Ascending aorta (tissue), 2 donors: Measurements from ENCODE around the gene ZGRF1. TPM values are rescaled to one million over a fixed set of nuclear protein-coding genes. Genes with fewer than 3 reads are reported as not detected.
A peak's percentile ranks its signal among the peaks of the same experiment; 100 is the strongest.

Experiments used
- DNase-seq, 2 donors: peaks; one replicate each; pipeline ENCODE4 v3.0.0-alpha.2; 2019; ENCODE audit warnings: low spot score in 2 of 2
- H3K27ac ChIP-seq, 2 donors: fragments of 200-600 bp; sonication (generic); one replicate each; pipeline ENCODE4 v1.5.1; 2016 to 2017; ENCODE audit warnings: mild to moderate bottlenecking in 1 of 2
- H3K27me3 ChIP-seq: fragments of 200-600 bp; sonication (generic); one replicate; pipeline ENCODE4 v1.5.1; 2017
- H3K36me3 ChIP-seq, 2 donors: fragments of 200-600 bp; sonication (generic); one replicate each; pipeline ENCODE4 v1.5.1; 2016
- H3K4me1 ChIP-seq, 2 donors: fragments of 200-600 bp; sonication (generic); one replicate each; pipeline ENCODE4 v1.5.1; 2016 to 2017; ENCODE audit warnings: mild to moderate bottlenecking in 1 of 2
- H3K4me3 ChIP-seq, 2 donors: fragments of 200-600 bp; sonication (generic); one replicate each; pipeline ENCODE4 v1.5.1; 2016 to 2017; ENCODE audit warnings: mild to moderate bottlenecking in 1 of 2
- H3K9me3 ChIP-seq, 2 donors: fragments of 200-600 bp; sonication (generic); one replicate each; pipeline ENCODE4 v1.5.1; 2016
- CTCF ChIP-seq, 3 experiments: fragments of 200-600 bp in 2 of 3; fragments of 450-650 bp in 1 of 3; sonication (generic) in 2 of 3; IDR thresholded peaks; one replicate each; pipeline ENCODE4 v1.5.1; 2016 to 2019; ENCODE audit warnings: antibody characterized with exemption in 3 of 3, mild to moderate bottlenecking in 1 of 3, moderate library complexity in 1 of 3
- intact Hi-C: fragments of 100-400 bp; cut with DNase I; formaldehyde crosslinking; loops from one replicate; pipeline ENCODE4 v1.15.1; 2023
- total RNA-seq: library from RNA; depleted of rRNA; stranded (reverse); fragments of >200 nt; gene quantifications from one replicate; pipeline ENCODE4 v1.1.0, GENCODE V29; 2016

ZGRF1 gene
- total RNA-seq, 1 donor from 2014 or later, result 0.11 TPM

- no peaks in the 10 kb centered on the region for H3K36me3 ChIP-seq
- peaks cover 60% of the 10 kb centered on the region for H3K27me3 ChIP-seq
- TF ChIP-seq CTCF (IDR thresholded peaks at IDR 0.05), result no peak
- no peak overlapping the region for H3K4me3 ChIP-seq
- no peak for DNase-seq
- H3K27ac ChIP-seq, result no peak overlapping the region
- peaks cover 5 to 12% of the 10 kb centered on the region in 2 donors for H3K4me1 ChIP-seq
- no peaks in the 10 kb centered on the region for H3K9me3 ChIP-seq
- intact Hi-C loops, result loop anchor here (5.0 to 10.0 kb wide), 2 partner anchors 195 to 288 kb away; partner anchors contain the start of gene AP1AR
Observed at GRCh38 chr4:112519689-112520597, 116.8 kb downstream of the ZGRF1 start.

- no peak overlapping the region for H3K4me3 ChIP-seq
- no peak for DNase-seq
- TF ChIP-seq CTCF (IDR thresholded peaks at IDR 0.05), result no peak
- H3K4me1 ChIP-seq, result peaks cover 5 to 16% of the 10 kb centered on the region in 2 donors
- intact Hi-C loops, result loop anchor here (5.0 kb wide), 1 partner anchor 286 kb away; the partner anchor contains the start of gene AP1AR
- H3K27me3 ChIP-seq, result peaks cover 66% of the 10 kb centered on the region
- no peak overlapping the region for H3K27ac ChIP-seq
- no peaks in the 10 kb centered on the region for H3K36me3 ChIP-seq
- H3K9me3 ChIP-seq, result no peaks in the 10 kb centered on the region
Observed at GRCh38 chr4:112518675-112519074, 118.0 kb downstream of the ZGRF1 start.

GRCh38 chr4:112517911-112518310 is 118.8 kb downstream of the ZGRF1 start:
- Histone ChIP-seq H3K27me3 (peaks cover 61% of the 10 kb centered on the region), H3K4me1 (peaks cover 5 to 16% of the 10 kb centered on the region in 2 donors), H3K9me3 (no peaks in the 10 kb centered on the region), H3K4me3 (no peak overlapping the region), H3K27ac (no peak overlapping the region), H3K36me3 (no peaks in the 10 kb centered on the region)
- DNase-seq, result no peak
- intact Hi-C loops, result loop anchor here (5.0 kb wide), 1 partner anchor 286 kb away; the partner anchor contains the start of gene AP1AR
- TF ChIP-seq CTCF (IDR thresholded peaks at IDR 0.05), result no peak

GRCh38 chr4:112517067-112517634 is 119.6 kb downstream of the ZGRF1 start:
- Histone ChIP-seq H3K36me3 (no peaks in the 10 kb centered on the region), H3K27me3 (peaks cover 58% of the 10 kb centered on the region), H3K9me3 (no peaks in the 10 kb centered on the region), H3K27ac (no peak overlapping the region), H3K4me1 (peaks cover 5 to 16% of the 10 kb centered on the region in 2 donors), H3K4me3 (peak overlapping the region; percentile 64)
- intact Hi-C loops, result loop anchor here (5.0 kb wide), 1 partner anchor 285 kb away; the partner anchor contains the start of gene AP1AR
- TF ChIP-seq CTCF (IDR thresholded peaks at IDR 0.05), result no peak
- DNase-seq, result no peak

GRCh38 chr4:112516471-112517066 is 120.1 kb downstream of the ZGRF1 start:
- Histone ChIP-seq H3K27ac (no peak overlapping the region), H3K4me3 (peak overlapping the region; percentile 64), H3K27me3 (peaks cover 55% of the 10 kb centered on the region), H3K4me1 (peaks cover 5 to 16% of the 10 kb centered on the region in 2 donors), H3K9me3 (no peaks in the 10 kb centered on the region), H3K36me3 (no peaks in the 10 kb centered on the region)
- no peak for TF ChIP-seq CTCF (IDR thresholded peaks at IDR 0.05)
- no peak for DNase-seq
- intact Hi-C loops, result loop anchor here (5.0 kb wide), 1 partner anchor 284 kb away; the partner anchor contains the start of gene AP1AR
